HepG2 (cell line): ENCODE measurements around the gene ARGLU1. TPM values are rescaled to one million over a fixed set of nuclear protein-coding genes. Genes with fewer than 3 reads are reported as not detected.

Experiments used
- BCLAF1 ChIP-seq: fragments of 450-650 bp; IDR thresholded peaks from 2 replicates; pipeline ENCODE4 v1.6.1; 2017; ENCODE audit warnings: mild to moderate bottlenecking
- GTF2F1 ChIP-seq: fragments of 150-350 bp; IDR thresholded peaks from 2 replicates; pipeline ENCODE4 v1.6.1; 2014; ENCODE audit warnings: low read length
- HDAC2 ChIP-seq: sonication (generic); formaldehyde crosslinking; IDR thresholded peaks from 2 replicates; pipeline ENCODE4 v1.4.0; 2020; ENCODE audit warnings: missing genetic modification reagents
- HINFP ChIP-seq: sonication (generic); formaldehyde crosslinking; IDR thresholded peaks from 2 replicates; pipeline ENCODE4 v1.4.0; 2020; ENCODE audit warnings: low read depth, mild to moderate bottlenecking, missing genetic modification reagents
- KDM5A ChIP-seq: fragments of 200-600 bp; sonication (generic); IDR thresholded peaks from 2 replicates; pipeline ENCODE4 v1.7.0; 2018; ENCODE audit warnings: antibody characterized with exemption, mild to moderate bottlenecking, low read length, borderline replicate concordance
- KIAA2018 ChIP-seq: sonication (generic); formaldehyde crosslinking; IDR thresholded peaks from 2 replicates; pipeline ENCODE4 v1.5.0; 2020; ENCODE audit warnings: mild to moderate bottlenecking, missing genetic modification reagents, borderline replicate concordance
- MAFF ChIP-seq: IDR thresholded peaks from 2 replicates; pipeline ENCODE4 v1.6.1; 2011; ENCODE audit warnings: low read depth, low read length, improper control_type of control experiment
- MEF2D ChIP-seq: sonication (generic); formaldehyde crosslinking; IDR thresholded peaks from 2 replicates; pipeline ENCODE4 v1.5.1; 2020; ENCODE audit warnings: mild to moderate bottlenecking, missing genetic modification reagents
- MTF2 ChIP-seq: sonication (generic); formaldehyde crosslinking; IDR thresholded peaks from 2 replicates; pipeline ENCODE4 v1.5.0; 2020; ENCODE audit warnings: missing genetic modification reagents, borderline replicate concordance
- RNF219 ChIP-seq: sonication (generic); formaldehyde crosslinking; IDR thresholded peaks from 2 replicates; pipeline ENCODE4 v1.5.0; 2020; ENCODE audit warnings: mild to moderate bottlenecking, missing genetic modification reagents
- SMARCC2 ChIP-seq: fragments of 450-650 bp; IDR thresholded peaks from 2 replicates; pipeline ENCODE4 v1.6.1; 2017; ENCODE audit warnings: antibody characterized with exemption, mild to moderate bottlenecking
- SMYD3 ChIP-seq: sonication (generic); formaldehyde crosslinking; IDR thresholded peaks from 2 replicates; pipeline ENCODE4 v1.8.1; 2023; ENCODE audit warnings: mild to moderate bottlenecking, missing genetic modification reagents
- TEAD2 ChIP-seq: sonication (generic); formaldehyde crosslinking; IDR thresholded peaks from 2 replicates; pipeline ENCODE4 v1.9.0; 2021; ENCODE audit warnings: missing genetic modification reagents
- ZMYM2 ChIP-seq: sonication (generic); formaldehyde crosslinking; IDR thresholded peaks from 2 replicates; pipeline ENCODE4 v1.8.0; 2022; ENCODE audit warnings: mild to moderate bottlenecking, missing genetic modification reagents
- ZNF34 ChIP-seq: sonication (generic); formaldehyde crosslinking; IDR thresholded peaks from 2 replicates; pipeline ENCODE4 v1.4.0; 2020; ENCODE audit warnings: mild to moderate bottlenecking, missing genetic modification reagents, borderline replicate concordance
- ZNF557 ChIP-seq: sonication (generic); formaldehyde crosslinking; IDR thresholded peaks from 2 replicates; pipeline ENCODE4 v1.4.0; 2020; ENCODE audit warnings: missing genetic modification reagents
- ZNF850 ChIP-seq: sonication (generic); formaldehyde crosslinking; conservative IDR thresholded peaks from 2 replicates; pipeline ENCODE4 v1.9.0; 2021; ENCODE audit warnings: mild to moderate bottlenecking, missing genetic modification reagents
- polyA plus RNA-seq, 8 experiments: library from polyadenylated mRNA; depleted of rRNA in 3 of 8; stranded (reverse) in 7 of 8; unstranded in 1 of 8; fragments of >200 nt; fragmentation: Illumina TruSeq in 4 of 8; extraction: Trizol in 4 of 8; gene quantifications; 2 replicates each; pipeline versions ENCODE4 v1.2.1 to v1.2.3, GENCODE V29; 2011 to 2016; ENCODE audit warnings: low read depth in 4 of 8, missing spikeins in 1 of 8, mixed read lengths in 1 of 8; ENCODE audit not compliant: insufficient read depth in 1 of 8
- total RNA-seq, 5 experiments: library from RNA; depleted of rRNA; stranded (reverse); fragments of >200 nt; fragmentation: Illumina TruSeq; extraction: Trizol; gene quantifications; 2 replicates each; pipeline ENCODE4 v1.2.3, GENCODE V29; 2016; ENCODE audit warnings: low read depth in 1 of 5

The ARGLU1 gene
- total and polyA plus RNA-seq, 2 of the 13 experiments (the other 11 are each of a cell fraction or from before 2014, with no cell fraction given), result 47.1 to 70.6 TPM

GRCh38 chr13:106591299-106591698, 23.4 kb upstream of the ARGLU1 start (continued):
- TF ChIP-seq TEAD2 (no peak), BCLAF1 (no peak), GTF2F1 (no peak), MEF2D (CRISPR knock-in tag) (no peak), SMARCC2 (no peak), RNF219 (CRISPR knock-in tag) (no peak), ZNF34 (CRISPR knock-in tag) (no peak), KIAA2018 (CRISPR knock-in tag) (no peak), MTF2 (CRISPR knock-in tag) (no peak), MAFF (no peak), HINFP (CRISPR knock-in tag) (no peak), ZMYM2 (no peak), ZNF850 (CRISPR knock-in tag) (no peak), SMYD3 (CRISPR knock-in tag) (no peak), KDM5A (no peak), ZNF557 (no peak), HDAC2 (no peak)
